HG03175 (cell line): ENCODE measurements around the gene RAB11FIP3.
A peak's percentile ranks its signal among the peaks of the same experiment; 100 is the strongest.
"Not testable (repeated sequence)": the region's sequence is repeated elsewhere in the genome, so short reads cannot be mapped to it uniquely, and the experiment has no call there.

Source experiments
- ATAC-seq: cut with Tn5 transposase; IDR thresholded peaks from one replicate; pipeline ENCODE4 v1.9.1; 2021; ENCODE audit warnings: mild to moderate bottlenecking, moderate library complexity; ENCODE audit not compliant: unreplicated experiment

Gene RAB11FIP3

GRCh38 chr16:392450-393030 is 32.9 kb upstream of the RAB11FIP3 start:
- ATAC-seq, result no peak

- no peak for ATAC-seq
These were observed 29.2 kb upstream of the RAB11FIP3 start for GRCh38 chr16:396199-396598.

GRCh38 chr16:396605-397004 is 28.8 kb upstream of the RAB11FIP3 start:
- ATAC-seq, result no peak

GRCh38 chr16:397135-397661 is 28.3 kb upstream of the RAB11FIP3 start, which contains the start of gene NME4:
Gene NME4, plus strand, starts transcription at chr16:397199. Its CDS starts 24 bp downstream, at chr16:397223.
- no peak for ATAC-seq

- ATAC-seq, result no peak
These were observed 27.6 kb upstream of the RAB11FIP3 start for GRCh38 chr16:397736-398332.

GRCh38 chr16:398561-399339 is 26.7 kb upstream of the RAB11FIP3 start:
- ATAC-seq, result no peak

GRCh38 chr16:399340-400019 is 26.0 kb upstream of the RAB11FIP3 start:
- ATAC-seq, result no peak

- ATAC-seq, result no peak
These were observed 25.3 kb upstream of the RAB11FIP3 start for GRCh38 chr16:400061-400591.

GRCh38 chr16:401468-402348 is 23.7 kb upstream of the RAB11FIP3 start, which contains the start of gene DECR2:
Gene DECR2, plus strand, starts transcription at chr16:401885. Its CDS starts 79 bp downstream, at chr16:401964.
- ATAC-seq, result peak; percentile 65

GRCh38 chr16:404971-405486 is 20.4 kb upstream of the RAB11FIP3 start:
- no peak for ATAC-seq

- no peak for ATAC-seq
These were observed 19.6 kb upstream of the RAB11FIP3 start for GRCh38 chr16:405548-406506.

GRCh38 chr16:407253-407652 is 18.2 kb upstream of the RAB11FIP3 start:
- no peak for ATAC-seq

GRCh38 chr16:410516-411178 is 14.8 kb upstream of the RAB11FIP3 start:
- ATAC-seq, result no peak

GRCh38 chr16:411576-412265 is 13.7 kb upstream of the RAB11FIP3 start:
- ATAC-seq, result no peak

GRCh38 chr16:414395-415169 is 10.9 kb upstream of the RAB11FIP3 start:
- ATAC-seq, result no peak

- not testable (repeated sequence) for ATAC-seq
These were observed 10.3 kb upstream of the RAB11FIP3 start for GRCh38 chr16:415170-415498.

GRCh38 chr16:422179-422578 is 3.3 kb upstream of the RAB11FIP3 start:
- ATAC-seq, result not testable (repeated sequence)
